SW 1271 (cell line): ENCODE results near the gene IFI30.

ENCODE experiments used
- DNase-seq, 2 experiments: peaks; one replicate each; lab custom pipeline; 2025; lab: John Stamatoyannopoulos, UW

The IFI30 gene

GRCh38 chr19:18173572-18174288 is at the start of gene IFI30:
IFI30 (plus strand) TSS chr19:18173813; CDS start chr19:18173842, 29 bp downstream.
- peak in 1 of 2 experiments; percentile 53 for DNase-seq

GRCh38 chr19:18123819-18124218 is 49.8 kb upstream of the IFI30 start:
- DNase-seq: no peak

DNA sequence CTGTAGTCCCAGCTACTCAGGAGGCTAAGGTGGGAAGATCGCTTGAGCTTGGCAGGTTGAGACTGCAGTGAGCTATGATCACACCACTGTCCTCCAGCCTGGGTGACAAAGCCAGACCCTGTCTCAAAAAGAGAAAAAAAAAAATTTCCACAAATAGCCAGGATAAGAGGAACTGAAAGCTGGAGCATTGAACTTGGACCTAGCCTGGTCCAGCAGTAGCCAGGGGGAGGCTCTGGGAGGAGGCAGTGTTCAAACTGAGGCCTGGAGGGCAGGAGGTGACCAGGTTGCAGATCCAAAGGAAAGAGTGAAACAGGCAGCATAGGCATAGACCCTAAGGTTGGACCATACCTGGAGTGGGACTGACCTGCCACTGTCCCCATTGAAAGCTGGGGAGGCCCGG is 47.5 kb upstream of the IFI30 start:
- DNase-seq: no peak

DNA sequence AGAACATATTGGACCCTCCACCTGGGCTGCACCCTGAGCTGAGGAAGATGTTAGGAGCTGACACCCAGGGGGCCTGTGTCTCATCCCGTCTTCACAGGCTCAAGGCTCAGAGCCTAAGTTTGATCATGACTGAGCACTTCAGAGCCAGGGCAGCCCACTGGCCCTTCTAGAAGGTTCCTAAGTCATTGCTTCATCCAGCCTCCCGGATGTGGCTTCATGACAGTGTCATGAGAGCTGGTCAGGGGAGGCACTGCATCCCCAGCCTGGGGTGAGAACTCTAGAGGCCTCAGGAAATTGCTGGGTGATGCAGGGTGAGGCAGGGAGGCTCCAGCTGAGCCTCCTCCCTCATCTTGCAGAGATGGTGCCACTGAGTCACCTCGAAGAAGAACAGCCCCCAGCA is 45.6 kb upstream of the IFI30 start:
- peak in 1 of 2 experiments; percentile 20 for DNase-seq

GRCh38 chr19:18128805-18129204 is 44.8 kb upstream of the IFI30 start:
- DNase-seq: no peak

DNA sequence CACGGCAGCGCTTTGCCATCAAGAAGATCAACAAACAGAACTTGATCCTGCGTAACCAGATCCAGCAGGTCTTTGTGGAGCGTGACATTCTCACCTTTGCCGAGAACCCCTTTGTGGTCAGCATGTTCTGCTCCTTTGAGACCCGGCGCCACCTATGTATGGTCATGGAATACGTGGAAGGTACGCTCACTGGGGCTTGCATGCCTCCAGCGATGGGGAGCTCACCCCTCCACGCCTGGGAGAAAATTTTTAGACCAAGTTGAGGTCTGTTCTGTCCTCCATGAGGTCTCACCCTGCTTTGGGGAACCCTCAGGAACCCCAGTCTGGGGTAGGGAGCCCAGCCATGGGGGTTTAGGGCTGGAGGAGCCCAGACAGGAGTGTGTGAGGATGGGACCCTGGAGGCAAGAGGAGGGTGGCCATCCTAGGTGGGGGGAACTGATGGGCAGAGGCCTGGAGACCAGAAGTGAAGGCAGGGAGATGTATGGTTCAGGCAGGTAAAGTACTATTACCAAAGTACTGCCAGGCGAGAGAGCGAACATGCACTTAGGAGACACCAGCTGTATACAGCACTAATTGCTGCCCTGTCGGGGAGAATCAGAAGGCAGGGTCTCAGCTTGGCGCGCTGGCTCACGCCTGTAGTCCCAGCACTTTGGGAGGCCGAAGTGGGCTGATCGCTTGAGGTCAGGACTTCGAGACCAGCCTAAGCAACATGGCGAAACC is 42.9 kb upstream of the IFI30 start:
- DNase-seq: no peak

- DNase-seq: peak in 1 of 2 experiments; percentile 12
These were observed 41.6 kb upstream of the IFI30 start for GRCh38 chr19:18131841-18132596.

DNA sequence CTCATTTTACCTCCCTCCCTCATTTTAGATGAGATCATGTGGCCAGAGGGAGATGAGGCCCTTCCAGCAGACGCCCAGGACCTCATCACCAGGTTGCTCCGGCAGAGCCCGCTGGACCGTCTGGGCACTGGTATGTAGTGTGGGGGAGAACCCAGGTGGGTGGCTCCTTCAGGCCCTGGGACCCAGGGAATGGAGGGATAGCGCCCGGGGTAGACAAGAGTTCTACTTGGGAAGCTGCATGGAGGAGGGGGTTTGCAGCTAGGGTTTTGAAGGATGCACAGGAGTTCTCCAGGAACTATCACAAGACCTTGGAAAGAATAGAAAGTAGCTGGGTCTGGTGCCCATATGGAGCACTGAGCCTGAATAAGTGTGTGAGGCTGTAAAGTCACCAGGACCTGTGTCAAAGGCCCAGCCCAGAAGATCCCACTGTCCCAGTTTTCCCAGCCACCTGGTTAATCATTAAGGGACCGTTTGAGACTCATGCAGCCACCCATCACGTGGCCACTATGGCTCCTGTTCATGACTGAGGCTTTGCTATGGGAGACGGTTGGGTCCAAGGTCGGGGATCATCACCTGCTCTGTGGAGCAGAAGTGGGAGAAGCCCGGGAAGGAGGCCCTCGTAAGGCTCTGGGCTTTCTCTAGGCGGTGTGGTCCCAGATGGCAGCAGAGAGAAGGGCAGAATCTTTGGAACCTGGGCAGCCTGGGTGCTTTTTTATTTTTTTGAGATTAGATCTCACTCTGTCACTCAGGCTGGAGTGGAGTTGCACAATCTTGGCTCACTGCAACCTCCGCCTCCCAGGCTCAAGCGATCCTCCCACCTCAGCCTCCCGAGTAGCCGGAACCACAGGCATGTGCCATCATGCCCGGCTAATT is 37.7 kb upstream of the IFI30 start:
- no peak for DNase-seq

GRCh38 chr19:18137242-18137641 is 36.4 kb upstream of the IFI30 start:
- no peak for DNase-seq

DNA sequence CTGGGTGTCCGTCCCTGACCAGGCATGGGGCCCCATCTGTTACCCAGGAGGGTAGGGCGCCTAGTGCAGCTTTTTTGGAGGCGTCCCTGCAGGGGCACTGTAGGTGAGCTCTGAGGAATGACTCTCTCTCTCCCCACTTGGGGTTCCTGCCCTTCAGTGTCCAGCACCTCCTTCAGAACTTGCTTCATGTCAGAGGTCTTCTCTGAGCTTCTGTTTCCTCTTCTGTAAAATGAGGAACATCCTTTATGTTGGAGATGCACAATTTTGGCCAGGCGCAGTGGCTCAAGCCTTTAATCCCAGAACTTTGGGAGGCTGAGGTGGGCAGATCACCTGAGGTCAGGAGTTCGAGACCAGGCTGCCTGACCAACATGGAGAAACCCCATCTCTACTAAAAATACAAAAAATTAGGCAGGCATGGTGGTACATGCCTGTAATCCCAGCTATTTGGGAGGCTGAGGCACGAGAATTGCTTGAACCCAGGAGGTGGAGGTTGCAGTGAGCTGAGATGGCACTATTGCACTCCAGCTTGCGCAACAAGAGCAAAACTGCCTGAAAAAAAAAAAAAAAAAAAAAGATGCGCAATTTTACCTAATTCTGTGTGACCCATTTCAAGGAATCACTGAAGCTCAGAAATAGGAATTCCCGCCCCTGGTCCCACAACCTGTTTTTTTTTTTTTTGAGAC is 35.8 kb upstream of the IFI30 start:
- no peak for DNase-seq

DNA sequence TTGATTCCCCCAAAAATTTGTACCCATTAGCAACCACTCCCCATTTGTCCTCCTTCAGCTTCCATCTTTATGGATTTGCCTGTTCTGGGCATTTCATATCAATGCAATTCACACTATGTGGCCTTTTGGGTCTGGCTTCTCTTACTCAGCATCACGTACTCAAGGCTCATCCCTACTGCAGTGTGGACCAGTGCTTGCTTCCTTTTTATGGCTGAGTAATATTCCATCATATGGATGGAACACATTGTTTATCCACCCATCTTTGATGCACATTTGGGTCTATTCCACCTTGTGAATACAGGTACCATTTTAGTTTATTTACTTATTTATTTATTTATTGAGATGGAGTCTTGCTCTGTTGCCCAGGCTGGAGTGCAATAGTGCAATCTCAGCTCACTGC is 33.1 kb upstream of the IFI30 start:
- no peak for DNase-seq

GRCh38 chr19:18141031-18141430 is 32.6 kb upstream of the IFI30 start:
- no peak for DNase-seq

- no peak for DNase-seq
These were observed 29.7 kb upstream of the IFI30 start for GRCh38 chr19:18143902-18144301.

DNA sequence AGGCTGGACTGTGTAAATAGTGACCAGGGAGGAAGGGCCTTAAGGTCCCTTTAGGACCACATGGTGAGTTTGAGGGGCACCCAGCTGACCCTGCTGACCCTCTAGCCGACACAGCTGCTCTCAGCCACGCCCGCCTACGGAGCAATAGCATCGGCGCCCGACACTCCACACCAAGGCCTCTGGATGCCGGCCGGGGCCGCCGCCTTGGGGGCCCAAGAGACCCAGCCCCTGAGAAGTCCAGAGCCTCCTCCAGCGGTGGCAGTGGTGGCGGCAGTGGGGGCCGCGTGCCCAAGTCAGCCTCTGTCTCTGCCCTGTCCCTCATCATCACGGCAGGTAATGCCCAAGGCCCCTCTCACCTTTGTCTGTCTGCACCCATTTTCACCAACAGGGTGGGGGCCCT is 29.3 kb upstream of the IFI30 start:
- no peak for DNase-seq

GRCh38 chr19:18144906-18145305 is 28.7 kb upstream of the IFI30 start:
- no peak for DNase-seq

- DNase-seq: no peak
These were observed 28.1 kb upstream of the IFI30 start for GRCh38 chr19:18145391-18145999.

- no peak for DNase-seq
These were observed 26.2 kb upstream of the IFI30 start for GRCh38 chr19:18147396-18147795.

DNA sequence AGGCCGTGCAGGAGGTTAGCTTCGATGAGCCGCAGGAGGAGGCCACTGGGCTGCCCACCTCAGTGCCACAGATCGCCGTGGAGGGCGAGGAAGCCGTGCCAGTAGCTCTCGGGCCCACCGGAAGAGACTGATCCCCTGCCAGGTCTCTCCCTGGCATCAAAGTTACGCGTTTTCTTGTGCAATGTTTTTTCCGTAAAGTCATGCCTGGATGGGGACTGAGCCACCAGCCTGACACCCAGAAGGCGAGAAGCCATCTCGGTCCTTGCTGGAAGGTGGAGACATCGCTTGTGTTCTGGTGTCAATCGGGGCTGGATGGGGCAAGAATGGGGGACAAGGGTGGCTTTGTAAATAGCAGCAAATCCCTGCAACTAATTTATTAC is 24.0 kb upstream of the IFI30 start:
- DNase-seq: no peak

DNA sequence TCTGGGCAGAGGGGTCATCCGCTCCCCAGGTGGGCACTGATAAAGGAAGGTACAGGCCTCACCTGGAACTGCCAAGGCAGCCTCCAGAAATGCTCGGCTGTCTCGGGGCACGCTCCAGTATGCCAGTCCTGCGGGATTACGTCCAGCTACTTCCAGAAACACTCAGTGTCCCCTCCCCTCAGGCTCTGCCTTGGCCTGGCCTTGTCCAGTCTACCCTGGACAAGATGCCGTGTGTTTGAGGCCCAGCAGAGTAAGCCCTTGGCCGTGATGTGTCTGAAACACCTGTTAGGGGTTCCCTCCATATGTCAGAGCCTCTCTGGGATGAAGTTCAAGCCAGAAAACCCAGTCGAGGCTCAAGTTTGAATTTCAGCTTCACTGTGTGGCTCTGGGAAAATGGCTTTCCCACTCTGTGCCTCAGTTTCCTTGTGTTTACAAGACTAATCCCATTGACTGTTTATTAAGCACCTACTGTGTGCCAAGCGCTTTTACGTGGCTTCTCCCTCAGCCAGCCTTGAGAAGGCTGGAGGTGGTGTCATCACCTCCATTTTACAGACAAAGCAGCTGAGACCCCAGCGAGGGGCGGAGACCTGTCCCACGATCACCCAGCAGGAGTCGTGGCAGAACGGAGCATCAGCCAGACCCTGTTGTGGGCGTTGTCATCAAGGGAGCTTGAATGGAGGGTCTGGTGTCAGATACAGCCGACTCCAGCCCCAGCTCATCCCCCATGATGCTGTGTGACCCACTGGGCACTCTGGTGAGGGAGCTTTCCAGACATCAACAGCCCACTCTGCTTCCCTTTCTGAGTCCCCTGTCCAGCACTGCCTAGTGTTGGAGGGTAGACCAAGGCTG is 22.6 kb upstream of the IFI30 start:
- no peak for DNase-seq

DNA sequence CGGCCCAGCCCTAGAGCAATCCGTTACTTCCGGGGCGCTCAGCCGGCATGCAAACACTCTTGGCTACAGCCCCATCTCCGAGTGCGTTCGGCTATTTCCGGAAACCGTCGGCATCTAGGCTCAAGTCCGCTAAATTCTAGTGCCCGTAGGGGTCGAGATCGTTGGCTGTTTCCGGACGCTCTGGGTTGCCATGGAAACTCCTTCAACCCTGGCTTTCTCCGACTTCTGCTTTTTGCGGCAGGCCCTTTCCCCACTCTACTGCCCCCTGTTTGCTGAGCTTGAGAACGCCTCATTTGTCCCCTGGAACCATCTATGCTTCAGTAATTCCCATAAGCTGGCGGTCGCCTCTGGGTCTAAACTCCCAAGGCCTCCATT is 21.2 kb upstream of the IFI30 start:
- peak; percentile 93 to 97 for DNase-seq
